ENCODE measurements around the gene IP6K3.

IP6K3 gene

DNA sequence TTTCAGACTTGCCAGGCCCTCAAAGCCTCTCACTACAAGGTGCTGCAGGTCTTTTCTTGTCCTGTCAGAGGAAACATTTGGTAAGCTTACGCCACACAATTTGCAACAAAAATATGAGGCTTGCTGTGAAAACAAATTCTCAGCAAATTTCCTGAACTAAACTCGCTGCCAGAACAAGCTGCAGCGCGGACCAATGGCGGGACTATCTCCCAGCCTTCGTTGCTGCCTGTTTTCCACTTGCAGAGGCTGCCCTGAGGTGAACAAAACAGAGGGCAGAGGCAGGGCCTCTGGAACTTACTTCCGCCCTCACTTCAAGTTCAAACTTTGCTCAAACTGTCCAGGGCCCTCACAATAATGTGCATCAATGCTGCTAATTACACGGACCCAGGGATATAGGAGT, 47.6 kb downstream of the IP6K3 start:
- Histone ChIP-seq H4K20me1 (ENCODE audit: insufficient read depth) (no peaks in the 10 kb centered on the region; the same call in 1 of the 2 replicates), H3K79me2 (ENCODE audit: insufficient read depth, low read depth) (no peaks in the 10 kb centered on the region), H2AFZ (ENCODE audit: low read depth) (no peak overlapping the region), H3K9ac (no peak overlapping the region), H3K4me1 (ENCODE audit: low read depth, poor library complexity, severe bottlenecking) (peaks cover 4% of the 10 kb centered on the region), H3K4me3 (IDR thresholded peaks at IDR 0.05; ENCODE audit: insufficient read depth, low read depth, low read length) (no peak overlapping the region), H3K27me3 (ENCODE audit: insufficient read depth, low read depth) (no peaks in the 10 kb centered on the region), H3K4me2 (no peak overlapping the region), H3K27ac (no peak overlapping the region), H3K36me3 (ENCODE audit: insufficient read depth) (no peaks in the 10 kb centered on the region)
- TF ChIP-seq CTCF (conservative IDR thresholded peaks at IDR 0.05; ENCODE audit: low read depth, low read length) = no peak

DNA sequence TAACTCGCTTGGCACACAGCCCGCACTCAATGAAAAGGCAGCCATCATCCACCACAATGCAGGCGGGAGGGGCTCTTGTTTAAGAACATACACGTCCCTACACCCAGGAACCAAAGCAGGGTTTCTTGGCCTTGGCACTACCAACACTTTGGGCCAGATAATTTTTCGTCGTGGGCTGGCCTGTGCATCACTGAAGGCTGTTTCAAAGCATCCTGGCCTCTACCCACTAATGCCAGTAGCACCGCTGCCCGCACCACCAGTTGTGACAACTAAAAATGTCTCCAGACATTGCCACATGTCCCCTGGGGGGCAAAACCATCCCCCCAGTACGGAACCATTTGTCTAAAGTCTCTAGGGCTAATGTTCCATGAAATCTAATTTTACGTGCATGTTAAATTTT, 48.2 kb downstream of the IP6K3 start:
- Histone ChIP-seq H2AFZ (ENCODE audit: low read depth) (no peak overlapping the region), H3K9ac (no peak overlapping the region), H3K27ac (no peak overlapping the region), H3K4me1 (ENCODE audit: low read depth, poor library complexity, severe bottlenecking) (peaks cover 4% of the 10 kb centered on the region), H3K27me3 (ENCODE audit: insufficient read depth, low read depth) (no peaks in the 10 kb centered on the region), H3K4me2 (no peak overlapping the region), H3K4me3 (IDR thresholded peaks at IDR 0.05; ENCODE audit: insufficient read depth, low read depth, low read length) (no peak overlapping the region), H3K36me3 (ENCODE audit: insufficient read depth) (no peaks in the 10 kb centered on the region), H3K79me2 (ENCODE audit: insufficient read depth, low read depth) (no peaks in the 10 kb centered on the region), H4K20me1 (ENCODE audit: insufficient read depth) (no peaks in the 10 kb centered on the region; the same call in 1 of the 2 replicates)
- TF ChIP-seq CTCF (conservative IDR thresholded peaks at IDR 0.05; ENCODE audit: low read depth, low read length) = no peak

- Histone ChIP-seq H3K4me2 (no peak overlapping the region), H3K27ac (no peak overlapping the region), H3K4me1 (ENCODE audit: low read depth, poor library complexity, severe bottlenecking) (peaks cover 3% of the 10 kb centered on the region), H3K4me3 (IDR thresholded peaks at IDR 0.05; ENCODE audit: insufficient read depth, low read depth, low read length) (no peak overlapping the region), H4K20me1 (ENCODE audit: insufficient read depth) (no peaks in the 10 kb centered on the region; the same call in 1 of the 2 replicates), H3K27me3 (ENCODE audit: insufficient read depth, low read depth) (no peaks in the 10 kb centered on the region), H3K9ac (no peak overlapping the region), H3K79me2 (ENCODE audit: insufficient read depth, low read depth) (no peaks in the 10 kb centered on the region), H2AFZ (ENCODE audit: low read depth) (no peak overlapping the region), H3K36me3 (ENCODE audit: insufficient read depth) (no peaks in the 10 kb centered on the region)
- TF ChIP-seq CTCF (conservative IDR thresholded peaks at IDR 0.05; ENCODE audit: low read depth, low read length) = no peak
These were observed 48.9 kb downstream of the IP6K3 start for GRCh38 chr6:33697845-33698244.

DNA sequence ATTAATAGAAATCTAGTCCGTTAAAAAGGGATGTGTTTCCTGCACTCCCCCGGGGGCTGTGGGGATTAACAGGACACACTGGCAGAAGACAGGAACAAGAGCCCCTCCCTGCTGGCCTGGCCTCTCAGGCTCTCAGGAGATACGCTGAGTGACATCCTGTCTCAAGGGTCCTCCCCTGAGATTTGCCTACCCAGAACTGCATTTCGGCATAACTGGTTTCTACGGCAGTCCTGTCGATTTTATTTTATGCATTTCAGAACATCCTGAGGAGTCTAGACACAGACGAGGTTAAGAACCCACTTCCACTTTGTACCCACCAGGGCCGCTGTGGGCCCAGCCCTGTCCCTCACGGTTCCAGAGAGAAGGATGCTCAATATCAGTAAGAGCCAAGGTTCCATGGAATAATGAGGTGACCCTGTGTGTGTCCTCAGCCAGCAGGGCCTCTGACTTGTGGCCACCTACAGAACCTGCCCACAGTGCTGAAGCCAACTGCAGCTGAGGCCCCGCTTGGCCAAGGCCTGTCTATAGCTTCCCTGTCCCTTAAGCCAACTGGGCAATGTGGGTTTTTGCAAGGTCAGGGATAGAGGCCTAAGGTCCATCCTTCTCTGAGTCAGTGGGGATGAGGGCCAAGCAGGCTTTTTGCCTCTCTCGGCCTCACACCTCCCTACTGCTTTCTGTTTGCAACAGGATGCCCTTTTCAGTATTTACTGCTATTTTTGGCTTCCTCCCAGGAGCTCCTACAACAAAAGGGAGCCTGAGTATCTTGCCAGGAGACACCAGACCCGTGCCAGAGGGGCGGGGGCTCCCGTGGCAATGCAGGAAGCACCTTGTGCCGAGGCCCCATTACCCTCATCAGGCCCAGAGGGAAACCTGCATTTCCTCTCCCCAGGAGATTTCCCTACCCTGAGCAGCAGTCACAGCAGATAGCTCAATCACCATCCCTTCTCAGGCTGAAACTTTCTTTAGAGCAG, 49.9 kb downstream of the IP6K3 start:
- no peaks in the 10 kb centered on the region for H3K4me1 ChIP-seq (ENCODE audit: low read depth, poor library complexity, severe bottlenecking)
- no peaks in the 10 kb centered on the region for H3K36me3 ChIP-seq (ENCODE audit: insufficient read depth)
- no peaks in the 10 kb centered on the region for H4K20me1 ChIP-seq (ENCODE audit: insufficient read depth)
- no peak overlapping the region for H3K9ac ChIP-seq
- H3K4me2 ChIP-seq = no peak overlapping the region
- no peak overlapping the region for H3K27ac ChIP-seq
- no peaks in the 10 kb centered on the region for H3K27me3 ChIP-seq (ENCODE audit: insufficient read depth, low read depth)
- H3K79me2 ChIP-seq (ENCODE audit: insufficient read depth, low read depth) = no peaks in the 10 kb centered on the region
- H3K4me3 ChIP-seq (IDR thresholded peaks at IDR 0.05; ENCODE audit: insufficient read depth, low read depth, low read length) = no peak overlapping the region
- no peak overlapping the region for H2AFZ ChIP-seq (ENCODE audit: low read depth)
- no peak for TF ChIP-seq CTCF (conservative IDR thresholded peaks at IDR 0.05; ENCODE audit: low read depth, low read length)
